Neutrophil (primary cell): Measurements from ENCODE around the gene TLR2.
A peak's percentile ranks its signal among the peaks of the same experiment; 100 is the strongest.

Source experiments
- H3K27ac ChIP-seq: fragments of 200-600 bp; sonication (generic); 2 replicates; pipeline ENCODE4 v1.5.1; 2016; ENCODE audit warnings: mild to moderate bottlenecking, moderate library complexity
- H3K27me3 ChIP-seq: fragments of 200-600 bp; sonication (generic); 2 replicates; pipeline ENCODE4 v1.6.0; 2016; ENCODE audit warnings: mild to moderate bottlenecking
- H3K36me3 ChIP-seq: fragments of 200-600 bp; sonication (generic); 2 replicates; pipeline ENCODE4 v1.5.1; 2017
- H3K4me1 ChIP-seq, 2 experiments: fragments of 200-600 bp in 1 of 2; sonication (generic) in 1 of 2; 1 replicate in 1 of 2; 2 replicates in 1 of 2; pipeline versions ENCODE4 v1.5.1 to v1.6.1; 2013 to 2016; ENCODE audit warnings: low read depth in 1 of 2, low read length in 1 of 2, mild to moderate bottlenecking in 1 of 2, moderate library complexity in 1 of 2; ENCODE audit not compliant: control insufficient read depth in 1 of 2, insufficient read depth in 1 of 2
- H3K4me3 ChIP-seq, 2 experiments: fragments of 200-600 bp in 1 of 2; sonication (generic) in 1 of 2; 1 replicate in 1 of 2; 2 replicates in 1 of 2; pipeline ENCODE4 v1.5.1; 2013 to 2016; ENCODE audit warnings: low read depth in 1 of 2, low read length in 1 of 2, mild to moderate bottlenecking in 1 of 2, moderate library complexity in 1 of 2
- H3K9me3 ChIP-seq: fragments of 200-600 bp; sonication (generic); 2 replicates; pipeline ENCODE4 v1.5.1; 2016
- TF ChIP-seq, protein P1 (sequence below): fragments of 200-600 bp; sonication (generic); IDR thresholded peaks from 2 replicates; pipeline ENCODE4 v1.5.1; 2016; ENCODE audit warnings: antibody characterized with exemption

Gene TLR2

DNA sequence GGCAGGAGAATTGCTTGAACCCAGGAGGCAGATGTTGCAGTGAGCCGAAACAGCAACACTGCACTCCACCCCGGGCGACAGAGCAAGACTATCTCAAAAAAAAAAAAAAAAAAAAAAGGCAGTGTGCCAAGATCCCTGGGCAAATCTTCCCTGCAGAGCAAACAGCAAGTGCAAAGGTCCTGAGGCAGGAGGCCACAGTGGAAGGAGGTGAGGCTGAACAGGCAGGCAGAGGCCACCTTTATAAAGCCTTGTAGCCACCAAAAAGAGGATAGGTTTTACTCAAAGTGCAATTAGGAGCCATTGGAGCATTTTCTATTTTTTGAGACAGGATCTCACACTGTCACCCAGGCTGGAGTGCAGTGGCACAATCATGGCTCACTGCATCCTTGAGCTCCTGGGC, 45.1 kb upstream of the TLR2 start:
- H3K4me3 ChIP-seq, result no peak overlapping the region
- TF ChIP-seq, protein P1, sequence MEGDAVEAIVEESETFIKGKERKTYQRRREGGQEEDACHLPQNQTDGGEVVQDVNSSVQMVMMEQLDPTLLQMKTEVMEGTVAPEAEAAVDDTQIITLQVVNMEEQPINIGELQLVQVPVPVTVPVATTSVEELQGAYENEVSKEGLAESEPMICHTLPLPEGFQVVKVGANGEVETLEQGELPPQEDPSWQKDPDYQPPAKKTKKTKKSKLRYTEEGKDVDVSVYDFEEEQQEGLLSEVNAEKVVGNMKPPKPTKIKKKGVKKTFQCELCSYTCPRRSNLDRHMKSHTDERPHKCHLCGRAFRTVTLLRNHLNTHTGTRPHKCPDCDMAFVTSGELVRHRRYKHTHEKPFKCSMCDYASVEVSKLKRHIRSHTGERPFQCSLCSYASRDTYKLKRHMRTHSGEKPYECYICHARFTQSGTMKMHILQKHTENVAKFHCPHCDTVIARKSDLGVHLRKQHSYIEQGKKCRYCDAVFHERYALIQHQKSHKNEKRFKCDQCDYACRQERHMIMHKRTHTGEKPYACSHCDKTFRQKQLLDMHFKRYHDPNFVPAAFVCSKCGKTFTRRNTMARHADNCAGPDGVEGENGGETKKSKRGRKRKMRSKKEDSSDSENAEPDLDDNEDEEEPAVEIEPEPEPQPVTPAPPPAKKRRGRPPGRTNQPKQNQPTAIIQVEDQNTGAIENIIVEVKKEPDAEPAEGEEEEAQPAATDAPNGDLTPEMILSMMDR, result no peak

DNA sequence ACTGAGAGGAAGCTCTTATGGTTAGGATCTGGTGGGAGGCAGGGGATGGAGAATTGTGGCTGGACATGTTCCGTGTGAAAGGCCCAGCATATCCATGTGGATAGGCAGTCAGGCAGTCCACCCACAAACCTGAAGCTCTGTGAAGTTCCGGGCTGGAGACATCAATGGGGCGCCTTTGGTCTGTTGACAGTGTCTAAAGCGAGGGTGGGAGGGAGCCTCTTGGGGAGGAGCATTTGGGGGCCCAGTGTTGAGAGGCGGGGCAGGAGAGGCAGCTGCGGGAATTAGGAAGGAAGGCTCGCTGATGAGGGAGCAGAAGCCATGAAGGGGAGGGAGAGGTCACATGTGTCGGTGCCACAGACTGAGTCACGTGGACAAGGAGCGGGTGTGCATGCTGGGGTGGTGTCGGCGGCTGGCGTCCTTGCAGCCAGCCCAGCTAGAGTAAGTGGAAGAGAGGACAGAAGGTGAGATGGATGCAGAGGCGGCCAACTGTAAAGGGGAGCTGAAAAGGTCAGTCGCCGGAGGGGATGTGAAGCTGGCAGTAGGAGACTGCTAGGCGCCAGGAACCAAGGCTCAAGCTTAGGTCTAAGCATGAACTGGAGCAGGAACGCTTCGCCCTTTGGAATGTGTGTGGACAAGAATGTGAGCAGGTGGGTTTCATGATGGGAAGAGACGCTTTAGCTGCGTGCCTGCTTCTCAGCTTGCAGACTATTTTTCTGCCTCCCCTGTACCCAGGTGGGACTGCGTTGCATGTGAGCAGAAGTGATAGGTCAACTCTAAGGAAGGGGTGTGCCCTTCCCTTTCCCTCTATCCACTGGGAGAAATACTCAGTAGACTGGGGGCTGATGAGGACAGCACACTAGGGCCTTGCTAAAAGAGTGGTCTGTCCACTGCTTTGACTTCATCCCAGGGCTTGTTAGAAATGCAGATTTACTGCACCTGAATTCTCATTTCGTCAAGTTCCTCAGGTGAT, 44.0 kb upstream of the TLR2 start:
- peaks cover 24 to 30% of the 10 kb centered on the region in 2 experiments for H3K4me1 ChIP-seq
- TF ChIP-seq, protein P1, result no peak

More for the DNA sequence above, 45.1 kb upstream of the TLR2 start:
- H3K27ac ChIP-seq, result no peak overlapping the region
- peaks cover 14 to 19% of the 10 kb centered on the region in 2 experiments for H3K4me1 ChIP-seq
- no peaks in the 10 kb centered on the region for H3K27me3 ChIP-seq
- peaks cover 41% of the 10 kb centered on the region for H3K36me3 ChIP-seq
- no peaks in the 10 kb centered on the region for H3K9me3 ChIP-seq

DNA sequence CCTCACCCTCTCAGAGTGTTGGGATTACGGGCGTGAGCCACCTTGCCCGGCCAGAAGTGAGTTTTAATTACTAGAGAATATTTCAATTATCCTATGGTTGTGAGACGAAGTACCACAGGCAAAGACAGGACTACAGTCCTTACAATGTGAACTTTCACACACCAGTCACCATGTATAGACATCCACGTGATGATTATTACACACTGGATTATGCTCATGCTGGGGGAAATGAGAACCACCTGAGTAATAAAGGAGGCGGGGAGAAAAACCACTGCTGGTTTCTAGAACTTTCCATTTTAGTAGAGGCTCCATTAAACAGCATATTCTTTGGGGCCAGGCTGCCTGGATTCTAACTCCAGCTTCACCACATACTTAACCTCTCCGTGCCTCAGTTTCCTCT, 42.5 kb upstream of the TLR2 start:
- peaks cover 16% of the 10 kb centered on the region for H3K36me3 ChIP-seq
- no peaks in the 10 kb centered on the region for H3K27me3 ChIP-seq
- no peak overlapping the region for H3K4me3 ChIP-seq
- TF ChIP-seq, protein P1, result no peak
- no peak overlapping the region for H3K27ac ChIP-seq
- H3K4me1 ChIP-seq, result peaks cover 29 to 42% of the 10 kb centered on the region in 2 experiments
- H3K9me3 ChIP-seq, result no peaks in the 10 kb centered on the region

More for the DNA sequence above, 44.0 kb upstream of the TLR2 start:
- Histone ChIP-seq H3K27me3 (no peaks in the 10 kb centered on the region), H3K9me3 (no peaks in the 10 kb centered on the region), H3K27ac (peak overlapping the region; percentile 5), H3K36me3 (peaks cover 30% of the 10 kb centered on the region), H3K4me3 (no peak overlapping the region)

DNA sequence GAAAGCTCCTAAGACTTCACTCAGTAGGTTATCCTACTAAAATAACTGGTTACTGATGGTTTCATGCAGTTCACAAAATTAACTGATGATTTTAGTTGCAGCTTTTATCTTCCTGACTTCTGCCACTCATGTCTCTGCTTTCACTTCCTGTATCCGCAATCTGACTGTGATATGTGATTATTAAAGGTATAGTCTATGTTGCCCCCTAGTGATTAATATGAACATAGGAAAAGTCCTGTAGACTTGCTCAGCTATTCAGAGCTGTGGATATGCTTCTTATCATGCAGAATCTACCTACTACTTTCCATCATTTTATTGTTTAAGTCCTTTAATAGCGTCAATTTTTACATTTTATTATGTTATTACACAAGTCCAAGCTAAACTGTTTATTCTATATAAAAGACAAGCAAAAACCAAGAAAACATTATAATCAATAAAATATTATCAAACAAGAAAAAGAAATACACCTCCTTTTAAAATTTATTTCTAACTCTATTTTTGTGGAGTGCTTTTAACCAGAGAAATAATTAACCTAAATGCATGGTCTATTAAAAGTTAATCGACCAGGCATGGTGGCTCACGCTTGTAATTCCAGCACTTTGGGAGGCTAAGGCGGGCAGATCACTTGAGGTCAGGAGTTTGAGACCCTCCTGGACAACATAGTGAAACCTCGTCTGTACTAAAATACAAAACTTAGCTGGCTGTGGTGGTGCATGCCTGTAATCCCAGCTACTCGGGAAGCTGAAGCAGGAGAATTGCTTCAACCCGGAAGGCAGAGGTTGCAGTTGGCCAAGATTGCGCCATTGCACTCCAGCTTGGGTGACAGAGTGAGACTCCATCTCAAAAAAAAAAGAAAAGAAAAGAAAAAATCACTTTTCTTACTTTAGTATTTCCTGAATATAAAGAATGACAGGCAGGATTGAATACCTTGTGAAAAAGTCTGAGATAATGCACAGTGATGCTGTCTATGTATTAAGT, 40.4 kb upstream of the TLR2 start:
- TF ChIP-seq, protein P1, result peak; percentile 37
- Histone ChIP-seq H3K36me3 (no peaks in the 10 kb centered on the region), H3K27me3 (no peaks in the 10 kb centered on the region), H3K4me1 (peaks cover 49 to 62% of the 10 kb centered on the region in 2 experiments), H3K27ac (peak overlapping the region; percentile 81), H3K4me3 (peak overlapping the region; percentile 16 to 37), H3K9me3 (no peaks in the 10 kb centered on the region)

DNA sequence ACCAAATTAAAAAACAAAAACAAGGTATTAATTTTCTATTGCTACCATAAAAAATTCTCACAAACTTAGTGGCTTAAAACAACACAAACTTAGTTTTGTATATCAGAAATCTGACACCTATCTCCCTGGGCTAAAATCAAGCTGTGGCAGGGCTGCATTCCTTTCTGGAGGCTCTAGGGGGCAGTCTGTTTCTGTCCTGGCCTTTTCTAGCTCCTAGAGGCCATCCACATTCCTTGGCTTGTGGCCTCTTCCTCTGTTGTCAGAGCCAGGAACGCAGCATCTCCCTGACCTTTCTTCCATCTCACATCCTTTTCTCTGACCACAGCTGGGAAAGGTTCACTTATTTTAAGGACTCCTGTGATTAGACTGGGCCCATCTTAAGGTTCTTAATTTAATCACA, 38.9 kb upstream of the TLR2 start:
- TF ChIP-seq, protein P1, result peak; percentile 84
- no peaks in the 10 kb centered on the region for H3K9me3 ChIP-seq
- H3K4me1 ChIP-seq, result peaks cover 62 to 76% of the 10 kb centered on the region in 2 experiments
- peak overlapping the region; percentile 81 for H3K27ac ChIP-seq
- no peaks in the 10 kb centered on the region for H3K27me3 ChIP-seq
- no peak overlapping the region for H3K4me3 ChIP-seq
- no peaks in the 10 kb centered on the region for H3K36me3 ChIP-seq
